Osteoblast (primary cell): Measurements from ENCODE around the gene B4GALNT2. TPM values are rescaled to one million over a fixed set of nuclear protein-coding genes. Genes with fewer than 3 reads are reported as not detected.

ENCODE experiments used
- DNase-seq: peaks from one replicate; pipeline ENCODE4 v3.0.0; 2011; ENCODE audit warnings: low spot score, mixed read lengths; ENCODE audit not compliant: insufficient read length; ENCODE audit errors: missing footprints
- H2AFZ ChIP-seq: 2 replicates; pipeline ENCODE4 v1.6.0; 2011; ENCODE audit warnings: mild to moderate bottlenecking, low read length
- H3K27ac ChIP-seq: 2 replicates; pipeline ENCODE4 v1.5.1; 2011; ENCODE audit warnings: mild to moderate bottlenecking, low read depth, low read length, moderate library complexity
- H3K27me3 ChIP-seq: 2 replicates; pipeline ENCODE4 v1.6.0; 2012; ENCODE audit warnings: mild to moderate bottlenecking, control low read depth, inconsistent platforms, low read length, moderate library complexity; ENCODE audit not compliant: insufficient read depth
- H3K36me3 ChIP-seq: 2 replicates; pipeline ENCODE4 v1.5.1; 2011; ENCODE audit warnings: mild to moderate bottlenecking, low read length, control low read depth, moderate library complexity; ENCODE audit not compliant: insufficient read depth
- H3K4me1 ChIP-seq: 2 replicates; pipeline ENCODE4 v1.5.1; 2011; ENCODE audit warnings: mild to moderate bottlenecking, low read length, control low read depth, moderate library complexity; ENCODE audit not compliant: insufficient read depth
- H3K4me2 ChIP-seq: 2 replicates; pipeline ENCODE4 v1.6.0; 2011; ENCODE audit warnings: mild to moderate bottlenecking, low read length; ENCODE audit not compliant: insufficient read depth
- H3K4me3 ChIP-seq: fragments of 200-600 bp; sonication (generic); 3 replicates; pipeline ENCODE4 v1.5.1; 2012; ENCODE audit warnings: mild to moderate bottlenecking, low read length, inconsistent platforms; ENCODE audit not compliant: insufficient read depth
- H3K79me2 ChIP-seq: 2 replicates; pipeline ENCODE4 v1.6.0; 2012; ENCODE audit warnings: mild to moderate bottlenecking, low read length, control low read depth, inconsistent platforms; ENCODE audit not compliant: insufficient read depth
- H3K9me3 ChIP-seq: 2 replicates; pipeline ENCODE4 v1.5.1; 2011; ENCODE audit warnings: low read depth, low read length, control low read depth
- H4K20me1 ChIP-seq: 2 replicates; pipeline ENCODE4 v1.6.0; 2012; ENCODE audit warnings: mild to moderate bottlenecking, low read length, control low read depth; ENCODE audit not compliant: insufficient read depth
- CTCF ChIP-seq: IDR thresholded peaks from 2 replicates; pipeline ENCODE4 v1.5.1; 2011; ENCODE audit warnings: mild to moderate bottlenecking, low read depth, low read length, moderate library complexity; ENCODE audit errors: extremely low read depth
- total RNA-seq: library from RNA; depleted of rRNA; stranded (reverse); fragments of >200 nt; gene quantifications from 2 replicates; pipeline ENCODE4 v1.2.3, GENCODE V29; 2012

The B4GALNT2 gene
- total RNA-seq, 1 donor = under 0.01 TPM

GRCh38 chr17:49120166-49120565 is 12.4 kb upstream of the B4GALNT2 start:
- Histone ChIP-seq H3K79me2 (no peaks in the 10 kb centered on the region), H3K27me3 (peaks cover 35% of the 10 kb centered on the region), H3K9me3 (no peaks in the 10 kb centered on the region), H3K4me3 (no peak overlapping the region), H3K4me1 (no peaks in the 10 kb centered on the region), H3K27ac (no peak overlapping the region), H2AFZ (no peak overlapping the region), H3K4me2 (no peak overlapping the region), H4K20me1 (no peaks in the 10 kb centered on the region), H3K36me3 (no peaks in the 10 kb centered on the region)
- TF ChIP-seq CTCF = no peak
- no peak for DNase-seq

- H3K36me3 ChIP-seq = no peaks in the 10 kb centered on the region
- H3K4me2 ChIP-seq = no peak overlapping the region
- no peak overlapping the region for H3K27ac ChIP-seq
- peaks cover 24% of the 10 kb centered on the region for H3K27me3 ChIP-seq
- H4K20me1 ChIP-seq = no peaks in the 10 kb centered on the region
- no peaks in the 10 kb centered on the region for H3K9me3 ChIP-seq
- DNase-seq = no peak
- no peaks in the 10 kb centered on the region for H3K4me1 ChIP-seq
- no peak overlapping the region for H2AFZ ChIP-seq
- H3K4me3 ChIP-seq = no peak overlapping the region
- no peaks in the 10 kb centered on the region for H3K79me2 ChIP-seq
- no peak for TF ChIP-seq CTCF
Measured at GRCh38 chr17:49121696-49122292, 10.8 kb upstream of the B4GALNT2 start.

- Histone ChIP-seq H4K20me1 (no peaks in the 10 kb centered on the region), H3K9me3 (no peaks in the 10 kb centered on the region), H3K27me3 (peaks cover 23% of the 10 kb centered on the region), H3K4me2 (no peak overlapping the region), H3K36me3 (no peaks in the 10 kb centered on the region), H3K4me3 (no peak overlapping the region), H3K4me1 (no peaks in the 10 kb centered on the region), H3K27ac (no peak overlapping the region), H3K79me2 (no peaks in the 10 kb centered on the region), H2AFZ (no peak overlapping the region)
- TF ChIP-seq CTCF = no peak
- DNase-seq = no peak
Measured at GRCh38 chr17:49122566-49122965, 10.0 kb upstream of the B4GALNT2 start.

GRCh38 chr17:49123061-49123460 is 9.5 kb upstream of the B4GALNT2 start:
- H4K20me1 ChIP-seq = no peaks in the 10 kb centered on the region
- no peaks in the 10 kb centered on the region for H3K4me1 ChIP-seq
- H3K79me2 ChIP-seq = no peaks in the 10 kb centered on the region
- no peak overlapping the region for H3K4me2 ChIP-seq
- no peaks in the 10 kb centered on the region for H3K9me3 ChIP-seq
- no peak for TF ChIP-seq CTCF
- no peak for DNase-seq
- H3K27ac ChIP-seq = no peak overlapping the region
- no peaks in the 10 kb centered on the region for H3K36me3 ChIP-seq
- H3K27me3 ChIP-seq = peaks cover 18% of the 10 kb centered on the region
- no peak overlapping the region for H2AFZ ChIP-seq
- no peak overlapping the region for H3K4me3 ChIP-seq
